HepG2 (cell line): ENCODE measurements around the gene BET1L. TPM values are rescaled to one million over a fixed set of nuclear protein-coding genes. Genes with fewer than 3 reads are reported as not detected.

Source experiments
- ARHGAP35 ChIP-seq: sonication (generic); formaldehyde crosslinking; IDR thresholded peaks from 2 replicates; pipeline ENCODE4 v1.9.0; 2022; ENCODE audit warnings: mild to moderate bottlenecking, inconsistent platforms, moderate library complexity, missing genetic modification reagents, borderline replicate concordance
- HOXA9 ChIP-seq: sonication (generic); formaldehyde crosslinking; IDR thresholded peaks from 2 replicates; pipeline ENCODE4 v1.8.1; 2022; ENCODE audit warnings: missing genetic modification reagents, mild to moderate bottlenecking, moderate library complexity, borderline replicate concordance
- IRF2 ChIP-seq: IDR thresholded peaks from 2 replicates; pipeline ENCODE4 v1.6.1; 2018; ENCODE audit warnings: missing genetic modification reagents, missing compliant biosample characterization
- MXI1 ChIP-seq: IDR thresholded peaks from 3 replicates; pipeline ENCODE4 v1.6.1; 2012; ENCODE audit warnings: low read depth, low read length, inconsistent platforms, borderline replicate concordance
- TP53 ChIP-seq: sonication (generic); formaldehyde crosslinking; conservative IDR thresholded peaks from 2 replicates; pipeline ENCODE4 v1.4.0; 2020; ENCODE audit warnings: missing genetic modification reagents
- ZKSCAN5 ChIP-seq: sonication (generic); formaldehyde crosslinking; IDR thresholded peaks from 2 replicates; pipeline ENCODE4 v1.5.1; 2020; ENCODE audit warnings: mild to moderate bottlenecking, missing genetic modification reagents
- ZNF205 ChIP-seq: IDR thresholded peaks from 2 replicates; pipeline ENCODE4 v1.6.1; 2018; ENCODE audit warnings: missing biosample characterization, missing genetic modification reagents
- ZNF33A ChIP-seq: sonication (generic); formaldehyde crosslinking; IDR thresholded peaks from 2 replicates; pipeline ENCODE4 v1.5.1; 2020; ENCODE audit warnings: missing genetic modification reagents, mild to moderate bottlenecking, moderate library complexity, borderline replicate concordance
- ZNF678 ChIP-seq: sonication (generic); formaldehyde crosslinking; IDR thresholded peaks from 2 replicates; pipeline ENCODE4 v1.4.0; 2020; ENCODE audit warnings: mild to moderate bottlenecking, missing genetic modification reagents
- ZNF749 ChIP-seq: sonication (generic); formaldehyde crosslinking; IDR thresholded peaks from 2 replicates; pipeline ENCODE4 v1.8.0; 2022; ENCODE audit warnings: mild to moderate bottlenecking, missing genetic modification reagents, moderate library complexity, borderline replicate concordance
- ZNF777 ChIP-seq: sonication (generic); formaldehyde crosslinking; IDR thresholded peaks from 2 replicates; pipeline ENCODE4 v1.4.0; 2020; ENCODE audit warnings: missing genetic modification reagents
- polyA plus RNA-seq, 8 experiments: library from polyadenylated mRNA; depleted of rRNA in 3 of 8; stranded (reverse) in 7 of 8; unstranded in 1 of 8; fragments of >200 nt; fragmentation: Illumina TruSeq in 4 of 8; extraction: Trizol in 4 of 8; gene quantifications; 2 replicates each; pipeline versions ENCODE4 v1.2.1 to v1.2.3, GENCODE V29; 2011 to 2016; ENCODE audit warnings: low read depth in 4 of 8, missing spikeins in 1 of 8, mixed read lengths in 1 of 8; ENCODE audit not compliant: insufficient read depth in 1 of 8
- total RNA-seq, 5 experiments: library from RNA; depleted of rRNA; stranded (reverse); fragments of >200 nt; fragmentation: Illumina TruSeq; extraction: Trizol; gene quantifications; 2 replicates each; pipeline ENCODE4 v1.2.3, GENCODE V29; 2016; ENCODE audit warnings: low read depth in 1 of 5
- TF ChIP-seq, protein P1 (sequence below): sonication (generic); formaldehyde crosslinking; IDR thresholded peaks from 2 replicates; pipeline ENCODE4 v1.8.1; 2023; ENCODE audit warnings: mild to moderate bottlenecking, missing genetic modification reagents
- TF ChIP-seq, protein P2 (sequence below): sonication (generic); formaldehyde crosslinking; IDR thresholded peaks from 2 replicates; pipeline ENCODE4 v1.8.0; 2022; ENCODE audit warnings: mild to moderate bottlenecking, missing genetic modification reagents, borderline replicate concordance
- TF ChIP-seq, protein P3 (sequence below): sonication (generic); formaldehyde crosslinking; IDR thresholded peaks from 2 replicates; pipeline ENCODE4 v1.4.0; 2020; ENCODE audit warnings: missing genetic modification reagents
- TF ChIP-seq, protein P4 (sequence below): sonication (generic); formaldehyde crosslinking; IDR thresholded peaks from 2 replicates; pipeline ENCODE4 v1.8.1; 2023; ENCODE audit warnings: mild to moderate bottlenecking, inconsistent platforms, moderate library complexity, missing genetic modification reagents, borderline replicate concordance
- TF ChIP-seq, protein P5 (sequence below): sonication (generic); formaldehyde crosslinking; IDR thresholded peaks from 2 replicates; pipeline ENCODE4 v1.9.0; 2021; ENCODE audit warnings: missing genetic modification reagents, borderline replicate concordance
- TF ChIP-seq, protein P6 (sequence below): sonication (generic); formaldehyde crosslinking; conservative IDR thresholded peaks from 2 replicates; pipeline ENCODE4 v1.4.0; 2020; ENCODE audit warnings: missing genetic modification reagents

Gene BET1L
- total and polyA plus RNA-seq, 2 of the 13 experiments (the other 11 are each of a cell fraction or from before 2014, with no cell fraction given), result 26.2 to 59.6 TPM

DNA sequence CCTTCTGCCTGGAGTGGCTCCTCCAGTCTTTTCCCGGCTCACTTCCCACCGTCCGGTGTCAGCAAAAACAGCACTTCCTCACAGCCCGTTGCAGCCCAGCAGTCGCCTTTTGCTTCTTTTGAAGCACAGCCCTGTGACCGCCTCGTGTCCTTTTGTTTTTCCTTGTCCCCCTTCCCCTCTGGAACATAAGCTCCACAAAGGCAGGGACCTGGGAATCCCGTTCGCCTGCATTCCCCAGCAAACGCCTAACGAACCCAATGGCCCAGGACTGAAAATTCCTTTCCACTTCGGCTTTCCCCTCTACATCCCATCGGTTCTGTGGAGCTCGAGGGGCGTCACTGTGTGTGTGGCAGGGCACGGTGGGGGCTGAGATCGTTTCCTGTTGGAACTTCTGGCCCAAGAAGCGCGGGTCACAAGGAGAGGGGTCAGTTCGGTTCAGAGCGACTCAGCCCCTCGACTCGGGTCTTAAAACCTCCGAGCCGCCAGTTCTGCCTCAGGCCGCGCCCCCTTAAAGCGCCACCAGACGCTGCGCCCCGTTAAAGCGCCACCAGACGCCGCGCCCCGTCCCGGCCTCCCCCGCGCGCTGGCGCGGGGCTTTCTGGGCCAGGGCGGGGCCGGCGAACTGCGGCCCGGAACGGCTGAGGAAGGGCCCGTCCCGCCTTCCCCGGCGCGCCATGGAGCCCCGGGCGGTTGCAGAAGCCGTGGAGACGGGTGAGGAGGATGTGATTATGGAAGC is 1.1 kb upstream of the BET1L start (continued):
- TF ChIP-seq, protein P1, sequence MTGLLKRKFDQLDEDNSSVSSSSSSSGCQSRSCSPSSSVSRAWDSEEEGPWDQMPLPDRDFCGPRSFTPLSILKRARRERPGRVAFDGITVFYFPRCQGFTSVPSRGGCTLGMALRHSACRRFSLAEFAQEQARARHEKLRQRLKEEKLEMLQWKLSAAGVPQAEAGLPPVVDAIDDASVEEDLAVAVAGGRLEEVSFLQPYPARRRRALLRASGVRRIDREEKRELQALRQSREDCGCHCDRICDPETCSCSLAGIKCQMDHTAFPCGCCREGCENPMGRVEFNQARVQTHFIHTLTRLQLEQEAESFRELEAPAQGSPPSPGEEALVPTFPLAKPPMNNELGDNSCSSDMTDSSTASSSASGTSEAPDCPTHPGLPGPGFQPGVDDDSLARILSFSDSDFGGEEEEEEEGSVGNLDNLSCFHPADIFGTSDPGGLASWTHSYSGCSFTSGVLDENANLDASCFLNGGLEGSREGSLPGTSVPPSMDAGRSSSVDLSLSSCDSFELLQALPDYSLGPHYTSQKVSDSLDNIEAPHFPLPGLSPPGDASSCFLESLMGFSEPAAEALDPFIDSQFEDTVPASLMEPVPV (CRISPR knock-in tag), result peak; percentile 50; the same call in 1 of the 2 replicates
- TF ChIP-seq ARHGAP35 (CRISPR knock-in tag), result no peak
- TF ChIP-seq, protein P2, sequence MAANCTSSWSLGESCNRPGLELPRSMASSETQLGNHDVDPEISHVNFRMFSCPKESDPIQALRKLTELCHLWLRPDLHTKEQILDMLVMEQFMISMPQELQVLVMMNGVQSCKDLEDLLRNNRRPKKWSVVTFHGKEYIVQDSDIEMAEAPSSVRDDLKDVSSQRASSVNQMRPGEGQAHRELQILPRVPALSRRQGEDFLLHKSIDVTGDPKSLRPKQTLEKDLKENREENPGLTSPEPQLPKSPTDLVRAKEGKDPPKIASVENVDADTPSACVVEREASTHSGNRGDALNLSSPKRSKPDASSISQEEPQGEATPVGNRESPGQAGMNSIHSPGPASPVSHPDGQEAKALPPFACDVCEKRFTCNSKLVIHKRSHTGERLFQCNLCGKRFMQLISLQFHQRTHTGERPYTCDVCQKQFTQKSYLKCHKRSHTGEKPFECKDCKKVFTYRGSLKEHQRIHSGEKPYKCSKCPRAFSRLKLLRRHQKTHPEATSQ (CRISPR knock-in tag), result no peak
- no peak for TF ChIP-seq ZNF749 (CRISPR knock-in tag)
- TF ChIP-seq HOXA9 (CRISPR knock-in tag), result 0 out of 2 replicates have a peak, but pooled peaks have one; percentile 15
- TF ChIP-seq, protein P3, sequence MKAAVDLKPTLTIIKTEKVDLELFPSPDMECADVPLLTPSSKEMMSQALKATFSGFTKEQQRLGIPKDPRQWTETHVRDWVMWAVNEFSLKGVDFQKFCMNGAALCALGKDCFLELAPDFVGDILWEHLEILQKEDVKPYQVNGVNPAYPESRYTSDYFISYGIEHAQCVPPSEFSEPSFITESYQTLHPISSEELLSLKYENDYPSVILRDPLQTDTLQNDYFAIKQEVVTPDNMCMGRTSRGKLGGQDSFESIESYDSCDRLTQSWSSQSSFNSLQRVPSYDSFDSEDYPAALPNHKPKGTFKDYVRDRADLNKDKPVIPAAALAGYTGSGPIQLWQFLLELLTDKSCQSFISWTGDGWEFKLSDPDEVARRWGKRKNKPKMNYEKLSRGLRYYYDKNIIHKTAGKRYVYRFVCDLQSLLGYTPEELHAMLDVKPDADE (CRISPR knock-in tag), result no peak
- peak; percentile 52; the same call in 2 of the 3 replicates for TF ChIP-seq MXI1
- TF ChIP-seq, protein P4, sequence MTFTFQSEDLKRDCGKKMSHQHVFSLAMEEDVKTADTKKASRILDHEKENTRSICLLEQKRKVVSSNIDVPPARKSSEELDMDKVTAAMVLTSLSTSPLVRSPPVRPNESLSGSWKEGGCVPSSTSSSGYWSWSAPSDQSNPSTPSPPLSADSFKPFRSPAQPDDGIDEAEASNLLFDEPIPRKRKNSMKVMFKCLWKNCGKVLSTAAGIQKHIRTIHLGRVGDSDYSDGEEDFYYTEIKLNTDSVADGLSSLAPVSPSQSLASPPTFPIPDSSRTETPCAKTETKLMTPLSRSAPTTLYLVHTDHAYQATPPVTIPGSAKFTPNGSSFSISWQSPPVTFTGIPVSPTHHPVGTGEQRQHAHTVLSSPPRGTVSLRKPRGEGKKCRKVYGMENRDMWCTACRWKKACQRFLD (CRISPR knock-in tag), result no peak
- TF ChIP-seq, protein P5, sequence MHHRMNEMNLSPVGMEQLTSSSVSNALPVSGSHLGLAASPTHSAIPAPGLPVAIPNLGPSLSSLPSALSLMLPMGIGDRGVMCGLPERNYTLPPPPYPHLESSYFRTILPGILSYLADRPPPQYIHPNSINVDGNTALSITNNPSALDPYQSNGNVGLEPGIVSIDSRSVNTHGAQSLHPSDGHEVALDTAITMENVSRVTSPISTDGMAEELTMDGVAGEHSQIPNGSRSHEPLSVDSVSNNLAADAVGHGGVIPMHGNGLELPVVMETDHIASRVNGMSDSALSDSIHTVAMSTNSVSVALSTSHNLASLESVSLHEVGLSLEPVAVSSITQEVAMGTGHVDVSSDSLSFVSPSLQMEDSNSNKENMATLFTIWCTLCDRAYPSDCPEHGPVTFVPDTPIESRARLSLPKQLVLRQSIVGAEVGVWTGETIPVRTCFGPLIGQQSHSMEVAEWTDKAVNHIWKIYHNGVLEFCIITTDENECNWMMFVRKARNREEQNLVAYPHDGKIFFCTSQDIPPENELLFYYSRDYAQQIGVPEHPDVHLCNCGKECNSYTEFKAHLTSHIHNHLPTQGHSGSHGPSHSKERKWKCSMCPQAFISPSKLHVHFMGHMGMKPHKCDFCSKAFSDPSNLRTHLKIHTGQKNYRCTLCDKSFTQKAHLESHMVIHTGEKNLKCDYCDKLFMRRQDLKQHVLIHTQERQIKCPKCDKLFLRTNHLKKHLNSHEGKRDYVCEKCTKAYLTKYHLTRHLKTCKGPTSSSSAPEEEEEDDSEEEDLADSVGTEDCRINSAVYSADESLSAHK, result no peak
- TF ChIP-seq IRF2 (CRISPR knock-in tag), result 0 out of 2 replicates have a peak, but pooled peaks have one; percentile 25
- no peak for TF ChIP-seq ZNF33A (CRISPR knock-in tag)
- no peak for TF ChIP-seq ZNF678 (CRISPR knock-in tag)
- 0 out of 2 replicates have a peak, but pooled peaks have one; percentile 7 for TF ChIP-seq TP53 (CRISPR knock-in tag)
- TF ChIP-seq, protein P6, sequence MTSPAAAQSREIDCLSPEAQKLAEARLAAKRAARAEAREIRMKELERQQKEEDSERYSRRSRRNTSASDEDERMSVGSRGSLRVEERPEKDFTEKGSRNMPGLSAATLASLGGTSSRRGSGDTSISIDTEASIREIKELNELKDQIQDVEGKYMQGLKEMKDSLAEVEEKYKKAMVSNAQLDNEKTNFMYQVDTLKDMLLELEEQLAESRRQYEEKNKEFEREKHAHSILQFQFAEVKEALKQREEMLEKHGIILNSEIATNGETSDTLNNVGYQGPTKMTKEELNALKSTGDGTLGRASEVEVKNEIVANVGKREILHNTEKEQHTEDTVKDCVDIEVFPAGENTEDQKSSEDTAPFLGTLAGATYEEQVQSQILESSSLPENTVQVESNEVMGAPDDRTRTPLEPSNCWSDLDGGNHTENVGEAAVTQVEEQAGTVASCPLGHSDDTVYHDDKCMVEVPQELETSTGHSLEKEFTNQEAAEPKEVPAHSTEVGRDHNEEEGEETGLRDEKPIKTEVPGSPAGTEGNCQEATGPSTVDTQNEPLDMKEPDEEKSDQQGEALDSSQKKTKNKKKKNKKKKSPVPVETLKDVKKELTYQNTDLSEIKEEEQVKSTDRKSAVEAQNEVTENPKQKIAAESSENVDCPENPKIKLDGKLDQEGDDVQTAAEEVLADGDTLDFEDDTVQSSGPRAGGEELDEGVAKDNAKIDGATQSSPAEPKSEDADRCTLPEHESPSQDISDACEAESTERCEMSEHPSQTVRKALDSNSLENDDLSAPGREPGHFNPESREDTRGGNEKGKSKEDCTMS (CRISPR knock-in tag), result no peak
- TF ChIP-seq ZNF205 (CRISPR knock-in tag), result peak; percentile 43; the same call in 1 of the 2 replicates
- no peak for TF ChIP-seq ZNF777 (CRISPR knock-in tag)
- no peak for TF ChIP-seq ZKSCAN5 (CRISPR knock-in tag)
